HuH-7.5 (cell line): ENCODE results near the gene CSTF1.

Experiments used
- DNase-seq: peaks from one replicate; pipeline ENCODE4 v3.0.0; 2011; ENCODE audit warnings: low spot score

The CSTF1 gene

GRCh38 chr20:56392132-56392880 lies at the start of gene CSTF1, which contains the start of gene AURKA:
Gene CSTF1 (plus strand): TSS chr20:56392645. CDS start chr20:56395553, 2,908 bp downstream.
Gene AURKA (minus strand): TSS chr20:56392215. CDS start chr20:56388197, 4,018 bp downstream.
- DNase-seq: peak; percentile 98

GRCh38 chr20:56342783-56343182 lies 49.7 kb upstream of the CSTF1 start:
- no peak for DNase-seq

GRCh38 chr20:56343861-56344381 lies 48.5 kb upstream of the CSTF1 start:
- DNase-seq: no peak

GRCh38 chr20:56345911-56346310 lies 46.5 kb upstream of the CSTF1 start:
- DNase-seq: no peak

GRCh38 chr20:56347628-56348304 lies 44.7 kb upstream of the CSTF1 start:
- no peak for DNase-seq

GRCh38 chr20:56348305-56348693 lies 44.1 kb upstream of the CSTF1 start:
- no peak for DNase-seq

GRCh38 chr20:56348746-56349145 lies 43.7 kb upstream of the CSTF1 start:
- no peak for DNase-seq

- DNase-seq: no peak
Observed at GRCh38 chr20:56350842-56351241, 41.6 kb upstream of the CSTF1 start.

- DNase-seq: no peak
Observed at GRCh38 chr20:56352345-56353055, 39.9 kb upstream of the CSTF1 start.

- no peak for DNase-seq
Observed at GRCh38 chr20:56353356-56353755, 39.1 kb upstream of the CSTF1 start.

GRCh38 chr20:56358070-56358469 lies 34.4 kb upstream of the CSTF1 start:
- DNase-seq: no peak

GRCh38 chr20:56358600-56359211 lies 33.7 kb upstream of the CSTF1 start, which contains the start of gene FAM210B:
Gene FAM210B (plus strand): TSS chr20:56358974. CDS start chr20:56359006, 32 bp downstream.
- DNase-seq: peak; percentile 94

- peak; percentile 59 for DNase-seq
Observed at GRCh38 chr20:56359212-56360132, 33.0 kb upstream of the CSTF1 start.

- no peak for DNase-seq
Observed at GRCh38 chr20:56360133-56360907, 32.1 kb upstream of the CSTF1 start.

- no peak for DNase-seq
Observed at GRCh38 chr20:56360908-56361205, 31.6 kb upstream of the CSTF1 start.

- DNase-seq: no peak
Observed at GRCh38 chr20:56361900-56362299, 30.5 kb upstream of the CSTF1 start.

- DNase-seq: no peak
Observed at GRCh38 chr20:56362833-56363413, 29.5 kb upstream of the CSTF1 start.

- no peak for DNase-seq
Observed at GRCh38 chr20:56363491-56363890, 29.0 kb upstream of the CSTF1 start.

- no peak for DNase-seq
Observed at GRCh38 chr20:56368351-56369134, 23.9 kb upstream of the CSTF1 start.
